Measurements from ENCODE around the gene CTSE. TPM values are rescaled to one million over a fixed set of nuclear protein-coding genes. Genes with fewer than 3 reads are reported as not detected.
"Not testable (repeated sequence)": the region's sequence is repeated elsewhere in the genome, so short reads cannot be mapped to it uniquely, and the experiment has no call there.

CTSE gene
- total RNA-seq, 1 donor from 2014 or later: 0.52 TPM

DNA sequence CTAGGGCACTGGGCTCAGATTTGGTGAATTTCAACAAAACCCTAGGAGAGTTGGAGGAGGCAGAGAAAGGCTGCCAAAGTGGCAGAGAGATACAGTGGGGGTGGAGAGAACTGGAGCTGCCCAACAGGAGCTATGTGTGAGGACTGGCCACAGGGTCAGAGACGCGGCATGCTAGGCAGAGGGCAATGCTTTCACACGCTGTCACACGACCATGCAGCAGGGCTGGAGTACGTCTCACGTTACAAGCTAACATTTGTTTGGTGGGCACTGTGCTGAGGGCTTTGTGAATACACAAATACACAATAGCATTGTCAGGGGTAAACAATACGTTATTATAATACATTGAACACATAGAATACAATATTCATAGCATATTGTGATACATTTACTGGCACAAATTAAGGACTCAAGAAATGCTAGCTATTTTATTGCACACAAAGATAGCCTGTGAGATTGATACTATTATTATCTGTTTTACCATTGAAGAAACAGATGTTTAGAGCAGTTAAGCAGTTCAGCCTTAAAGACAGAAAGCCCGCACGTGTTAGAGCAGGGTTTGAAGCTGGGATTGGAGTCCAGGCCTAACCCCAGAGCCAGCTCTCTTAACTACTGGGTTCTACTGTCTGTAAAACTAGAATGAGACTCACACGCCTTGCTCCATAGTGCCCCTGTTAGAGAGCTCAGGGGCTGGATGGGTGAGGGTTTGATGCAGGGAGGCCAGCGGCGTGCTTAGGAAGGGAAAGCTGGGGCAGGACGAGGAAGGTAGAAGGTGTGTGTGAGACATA, 25.0 kb downstream of the CTSE start:
- Histone ChIP-seq H3K9me3 (ENCODE audit: control insufficient read depth in 3 of 3, low read length in 3 of 3) (no peaks in the 10 kb centered on the region), H3K4me1 (ENCODE audit: control insufficient read depth in 3 of 3, insufficient read depth in 3 of 3, low read length in 3 of 3) (peaks cover 32 to 50% (median 35%) of the 10 kb centered on the region in 3 donors), H3K36me3 (ENCODE audit: control insufficient read depth in 3 of 3, insufficient read depth in 3 of 3, low read length in 3 of 3) (no peaks in the 10 kb centered on the region), H3K9ac (ENCODE audit: low read depth in 1 of 3, low read length in 3 of 3) (peak overlapping the region; percentile 17 to 69 (median 67)), H3K4me3 (ENCODE audit: low read length in 3 of 3) (peak overlapping the region in 1 of 3 donors; percentile 29), H3K27me3 (ENCODE audit: control insufficient read depth in 3 of 3, insufficient read depth in 3 of 3, low read length in 3 of 3) (no peaks in the 10 kb centered on the region), H3K27ac (ENCODE audit: low read depth, low read length) (peak overlapping the region; percentile 84)

DNA sequence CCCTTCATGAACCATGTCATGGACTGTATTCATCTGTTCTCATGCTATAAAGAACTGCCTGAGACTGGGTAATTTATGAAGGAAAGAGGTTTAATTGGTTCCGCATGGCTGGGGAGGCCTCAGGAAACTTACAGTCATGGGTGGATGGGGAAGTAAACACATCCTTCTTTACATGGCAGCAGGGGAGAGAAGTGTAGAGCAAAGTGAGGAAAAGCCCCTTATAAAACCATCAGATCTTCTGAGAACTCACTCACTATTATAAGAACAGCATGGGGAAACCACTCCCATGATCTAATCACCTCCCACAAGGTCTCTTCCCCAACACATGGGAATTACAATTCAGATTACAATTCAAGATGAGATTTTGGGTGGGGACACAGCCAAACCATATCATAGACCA, 27.1 kb downstream of the CTSE start:
- H3K36me3 ChIP-seq (ENCODE audit: control insufficient read depth in 3 of 3, insufficient read depth in 3 of 3, low read length in 3 of 3): not testable (repeated sequence)

DNA sequence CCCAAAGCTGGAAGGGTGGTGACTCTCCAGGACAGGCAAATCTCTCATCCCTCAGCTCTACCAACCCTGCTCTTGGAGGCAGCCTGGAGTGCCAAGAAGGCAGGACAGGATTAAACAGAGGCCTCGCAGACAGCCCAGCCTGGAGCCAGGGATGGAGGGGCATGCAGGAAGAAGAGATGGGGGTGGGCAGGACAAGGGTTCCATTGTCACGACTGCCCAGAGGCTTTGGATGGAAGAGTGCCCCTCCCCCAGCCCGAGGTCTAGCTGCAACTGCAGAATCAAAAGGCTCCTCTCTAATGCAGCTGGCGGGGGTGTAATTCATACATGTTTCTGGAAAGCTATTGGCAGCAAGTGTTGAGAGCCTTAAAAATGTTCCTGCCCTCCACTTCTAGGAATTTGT, 29.3 kb downstream of the CTSE start:
- Histone ChIP-seq H3K4me1 (ENCODE audit: control insufficient read depth in 3 of 3, insufficient read depth in 3 of 3, low read length in 3 of 3) (peaks cover 9 to 23% (median 13%) of the 10 kb centered on the region in 3 donors), H3K27me3 (ENCODE audit: control insufficient read depth in 3 of 3, insufficient read depth in 3 of 3, low read length in 3 of 3) (no peaks in the 10 kb centered on the region), H3K9me3 (ENCODE audit: control insufficient read depth in 3 of 3, low read length in 3 of 3) (no peaks in the 10 kb centered on the region), H3K9ac (ENCODE audit: low read depth in 1 of 3, low read length in 3 of 3) (no peak overlapping the region), H3K36me3 (ENCODE audit: control insufficient read depth in 3 of 3, insufficient read depth in 3 of 3, low read length in 3 of 3) (peaks cover 0 to 8% (median 4%) of the 10 kb centered on the region in 3 donors), H3K27ac (ENCODE audit: low read depth, low read length) (no peak overlapping the region), H3K4me3 (ENCODE audit: low read length in 3 of 3) (no peak overlapping the region)

More for the DNA sequence above, 27.1 kb downstream of the CTSE start:
- H3K9ac ChIP-seq (ENCODE audit: low read depth in 1 of 3, low read length in 3 of 3); H3K27me3 ChIP-seq (ENCODE audit: control insufficient read depth in 3 of 3, insufficient read depth in 3 of 3, low read length in 3 of 3); H3K27ac ChIP-seq (ENCODE audit: low read depth, low read length); H3K9me3 ChIP-seq (ENCODE audit: control insufficient read depth in 3 of 3, low read length in 3 of 3); H3K4me3 ChIP-seq (ENCODE audit: low read length in 3 of 3): not testable (repeated sequence)
- H3K4me1 ChIP-seq (ENCODE audit: control insufficient read depth in 3 of 3, insufficient read depth in 3 of 3, low read length in 3 of 3): peaks cover 14 to 33% (median 19%) of the 10 kb centered on the region in 3 donors

DNA sequence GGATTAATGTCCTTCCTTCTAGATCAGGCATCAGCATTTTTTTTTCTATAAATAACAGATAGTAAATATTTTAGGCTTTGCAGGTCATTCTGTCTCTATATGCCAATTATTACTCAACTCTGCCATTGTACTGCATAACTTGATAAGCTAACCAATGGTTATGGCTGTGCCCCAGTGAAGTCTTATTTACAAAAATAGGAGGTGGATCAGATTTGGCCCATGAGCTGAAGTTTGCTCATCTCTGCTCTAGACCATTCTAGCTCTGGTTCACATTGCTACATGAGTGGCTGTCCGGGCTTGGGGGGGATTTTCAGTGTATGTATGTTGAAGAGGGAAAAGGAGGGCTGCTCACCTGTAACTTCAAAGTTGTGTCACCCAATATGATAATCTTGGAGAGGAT, 30.6 kb downstream of the CTSE start:
- Histone ChIP-seq H3K9me3 (ENCODE audit: control insufficient read depth in 3 of 3, low read length in 3 of 3) (no peaks in the 10 kb centered on the region), H3K36me3 (ENCODE audit: control insufficient read depth in 3 of 3, insufficient read depth in 3 of 3, low read length in 3 of 3) (peaks cover 0 to 8% (median 4%) of the 10 kb centered on the region in 3 donors), H3K27ac (ENCODE audit: low read depth, low read length) (no peak overlapping the region), H3K27me3 (ENCODE audit: control insufficient read depth in 3 of 3, insufficient read depth in 3 of 3, low read length in 3 of 3) (no peaks in the 10 kb centered on the region), H3K4me1 (ENCODE audit: control insufficient read depth in 3 of 3, insufficient read depth in 3 of 3, low read length in 3 of 3) (peaks cover 3 to 11% (median 5%) of the 10 kb centered on the region in 3 donors), H3K4me3 (ENCODE audit: low read length in 3 of 3) (no peak overlapping the region), H3K9ac (ENCODE audit: low read depth in 1 of 3, low read length in 3 of 3) (no peak overlapping the region)

DNA sequence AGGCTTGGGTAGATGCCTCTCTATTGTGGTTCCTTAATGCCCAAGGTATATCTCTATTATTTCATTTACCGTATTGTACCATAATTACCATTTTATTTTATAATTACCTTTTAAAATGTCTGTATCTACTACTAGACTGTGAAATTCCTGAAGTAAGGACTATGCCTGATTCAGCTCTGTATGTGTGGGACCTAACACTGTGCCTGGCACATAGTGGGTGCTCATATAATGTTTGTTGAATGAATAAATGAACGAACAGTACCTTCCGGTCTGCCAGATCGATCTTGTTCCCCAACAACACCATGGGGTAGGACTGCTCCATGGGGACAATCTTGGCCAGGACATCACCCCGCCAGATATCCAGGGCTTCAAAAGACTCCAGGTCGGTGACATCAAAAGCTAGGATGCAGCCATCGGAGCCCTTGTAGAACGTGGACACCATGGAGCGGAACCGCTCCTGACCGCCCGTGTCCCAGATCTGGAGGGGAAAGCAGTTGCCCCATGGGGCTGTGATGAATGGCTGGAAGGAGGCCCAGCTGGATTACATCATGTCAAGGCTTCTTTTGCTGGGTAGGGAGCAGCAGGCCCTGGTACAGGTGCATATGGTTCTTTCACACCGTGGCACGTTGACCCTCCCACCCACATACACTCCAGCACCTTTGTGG, 31.3 kb downstream of the CTSE start:
- Histone ChIP-seq H3K4me1 (ENCODE audit: control insufficient read depth in 3 of 3, insufficient read depth in 3 of 3, low read length in 3 of 3) (peaks cover 0 to 8% (median 5%) of the 10 kb centered on the region in 3 donors), H3K27me3 (ENCODE audit: control insufficient read depth in 3 of 3, insufficient read depth in 3 of 3, low read length in 3 of 3) (no peaks in the 10 kb centered on the region), H3K9me3 (ENCODE audit: control insufficient read depth in 3 of 3, low read length in 3 of 3) (no peaks in the 10 kb centered on the region), H3K27ac (ENCODE audit: low read depth, low read length) (no peak overlapping the region), H3K4me3 (ENCODE audit: low read length in 3 of 3) (no peak overlapping the region), H3K36me3 (ENCODE audit: control insufficient read depth in 3 of 3, insufficient read depth in 3 of 3, low read length in 3 of 3) (peaks cover 0 to 8% (median 4%) of the 10 kb centered on the region in 3 donors), H3K9ac (ENCODE audit: low read depth in 1 of 3, low read length in 3 of 3) (no peak overlapping the region)

DNA sequence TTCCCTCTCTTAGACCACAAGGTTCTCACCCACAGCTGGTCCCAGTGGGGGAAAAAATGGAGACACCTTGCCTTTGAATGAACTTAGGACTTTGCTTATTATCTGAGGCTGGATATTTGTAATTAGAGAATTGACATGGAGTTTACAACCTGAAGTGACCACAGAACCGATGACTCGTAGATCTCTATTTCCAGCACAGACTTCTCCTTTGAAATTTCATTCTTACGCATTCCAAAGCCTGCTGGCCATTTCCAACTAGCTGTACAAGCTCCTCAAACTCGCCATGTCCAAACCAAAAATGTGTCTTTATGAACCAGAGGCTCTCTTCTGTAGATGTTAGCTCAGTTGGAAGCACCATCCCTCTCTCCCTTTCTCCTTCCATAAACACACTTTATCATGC, 32.5 kb downstream of the CTSE start:
- Histone ChIP-seq H3K4me3 (ENCODE audit: low read length in 3 of 3) (no peak overlapping the region), H3K36me3 (ENCODE audit: control insufficient read depth in 3 of 3, insufficient read depth in 3 of 3, low read length in 3 of 3) (peaks cover 0 to 8% (median 4%) of the 10 kb centered on the region in 3 donors), H3K27me3 (ENCODE audit: control insufficient read depth in 3 of 3, insufficient read depth in 3 of 3, low read length in 3 of 3) (no peaks in the 10 kb centered on the region), H3K9ac (ENCODE audit: low read depth in 1 of 3, low read length in 3 of 3) (no peak overlapping the region), H3K4me1 (ENCODE audit: control insufficient read depth in 3 of 3, insufficient read depth in 3 of 3, low read length in 3 of 3) (peaks cover 0 to 13% (median 5%) of the 10 kb centered on the region in 3 donors), H3K9me3 (ENCODE audit: control insufficient read depth in 3 of 3, low read length in 3 of 3) (no peaks in the 10 kb centered on the region), H3K27ac (ENCODE audit: low read depth, low read length) (no peak overlapping the region)

DNA sequence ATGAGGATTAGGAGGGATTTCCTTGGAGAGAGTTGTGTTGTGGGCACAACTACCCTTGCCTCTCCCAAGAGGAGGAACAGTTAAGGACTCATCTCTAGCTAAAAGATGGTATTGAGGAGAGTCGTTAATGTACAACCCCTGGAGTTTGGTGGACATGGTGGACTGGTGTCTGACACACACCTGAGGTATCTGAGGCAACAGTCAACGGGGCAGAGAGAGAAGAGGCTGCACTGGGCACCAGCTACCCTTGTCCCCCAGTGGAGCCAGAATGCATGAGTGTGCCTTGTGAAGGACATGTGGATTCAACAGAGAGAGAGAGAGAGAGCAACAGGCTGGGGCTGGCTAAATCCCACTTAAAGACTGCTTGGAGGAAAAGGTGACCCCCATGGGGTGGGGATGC, 33.5 kb downstream of the CTSE start:
- H3K9me3 ChIP-seq (ENCODE audit: control insufficient read depth in 3 of 3, low read length in 3 of 3): no peaks in the 10 kb centered on the region
- peaks cover 0 to 8% (median 4%) of the 10 kb centered on the region in 3 donors for H3K36me3 ChIP-seq (ENCODE audit: control insufficient read depth in 3 of 3, insufficient read depth in 3 of 3, low read length in 3 of 3)
- H3K27me3 ChIP-seq (ENCODE audit: control insufficient read depth in 3 of 3, insufficient read depth in 3 of 3, low read length in 3 of 3): no peaks in the 10 kb centered on the region
- H3K9ac ChIP-seq (ENCODE audit: low read depth in 1 of 3, low read length in 3 of 3): no peak overlapping the region
- H3K4me3 ChIP-seq (ENCODE audit: low read length in 3 of 3): no peak overlapping the region
- H3K4me1 ChIP-seq (ENCODE audit: control insufficient read depth in 3 of 3, insufficient read depth in 3 of 3, low read length in 3 of 3): peaks cover 0 to 13% (median 5%) of the 10 kb centered on the region in 3 donors
- H3K27ac ChIP-seq (ENCODE audit: low read depth, low read length): no peak overlapping the region

DNA sequence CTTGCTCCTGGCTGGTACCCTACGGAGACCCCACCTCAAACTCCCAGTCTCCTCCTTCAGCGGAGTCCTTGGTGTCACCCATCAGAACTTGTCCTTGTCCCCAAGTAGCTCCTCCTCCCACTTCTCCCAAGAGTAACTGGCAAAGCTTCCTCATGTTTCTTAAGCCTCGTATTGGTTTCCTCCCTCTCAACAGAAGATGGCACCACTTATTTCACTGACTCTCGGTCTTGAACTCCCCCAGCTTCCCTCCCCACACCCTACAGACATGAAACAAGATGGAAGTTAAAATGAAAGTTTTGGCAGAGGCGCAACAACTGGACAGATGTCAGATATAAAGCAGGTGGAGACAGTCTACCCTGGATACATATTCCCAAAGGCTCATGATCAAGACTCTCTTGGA, 33.9 kb downstream of the CTSE start:
- Histone ChIP-seq H3K4me1 (ENCODE audit: control insufficient read depth in 3 of 3, insufficient read depth in 3 of 3, low read length in 3 of 3) (peaks cover 1 to 13% (median 5%) of the 10 kb centered on the region in 3 donors), H3K36me3 (ENCODE audit: control insufficient read depth in 3 of 3, insufficient read depth in 3 of 3, low read length in 3 of 3) (peaks cover 0 to 8% (median 4%) of the 10 kb centered on the region in 3 donors), H3K4me3 (ENCODE audit: low read length in 3 of 3) (no peak overlapping the region)

DNA sequence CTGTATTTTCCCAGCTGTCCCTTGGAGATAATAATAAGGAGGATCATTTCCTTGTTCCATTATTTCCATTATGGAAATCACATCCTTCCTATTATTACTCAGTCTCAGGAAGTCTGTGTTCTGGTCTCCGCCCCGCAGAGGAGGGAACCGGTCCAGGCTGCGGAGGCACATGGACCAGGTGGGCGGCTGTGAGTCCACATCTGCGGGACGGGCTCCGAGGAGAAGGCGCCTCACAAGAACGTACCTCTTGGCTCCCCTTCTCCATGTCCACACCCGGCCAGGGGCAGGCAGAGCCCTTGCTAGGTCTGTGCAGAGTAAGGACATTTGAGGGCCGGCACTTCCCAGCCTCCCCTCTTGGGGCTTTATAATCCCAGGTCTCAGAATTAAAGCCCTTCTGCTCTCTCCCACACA, 35.1 kb downstream of the CTSE start:
- Histone ChIP-seq H3K4me1 (ENCODE audit: control insufficient read depth in 3 of 3, insufficient read depth in 3 of 3, low read length in 3 of 3) (peaks cover 4 to 8% (median 5%) of the 10 kb centered on the region in 3 donors), H3K4me3 (ENCODE audit: low read length in 3 of 3) (no peak overlapping the region), H3K9ac (ENCODE audit: low read depth in 1 of 3, low read length in 3 of 3) (no peak overlapping the region), H3K36me3 (ENCODE audit: control insufficient read depth in 3 of 3, insufficient read depth in 3 of 3, low read length in 3 of 3) (peaks cover 0 to 8% (median 4%) of the 10 kb centered on the region in 3 donors), H3K9me3 (ENCODE audit: control insufficient read depth in 3 of 3, low read length in 3 of 3) (no peaks in the 10 kb centered on the region), H3K27me3 (ENCODE audit: control insufficient read depth in 3 of 3, insufficient read depth in 3 of 3, low read length in 3 of 3) (no peaks in the 10 kb centered on the region), H3K27ac (ENCODE audit: low read depth, low read length) (no peak overlapping the region)

More for the DNA sequence above, 33.9 kb downstream of the CTSE start:
- H3K9ac ChIP-seq (ENCODE audit: low read depth in 1 of 3, low read length in 3 of 3): no peak overlapping the region
- H3K27ac ChIP-seq (ENCODE audit: low read depth, low read length): no peak overlapping the region
- no peaks in the 10 kb centered on the region for H3K9me3 ChIP-seq (ENCODE audit: control insufficient read depth in 3 of 3, low read length in 3 of 3)
- H3K27me3 ChIP-seq (ENCODE audit: control insufficient read depth in 3 of 3, insufficient read depth in 3 of 3, low read length in 3 of 3): no peaks in the 10 kb centered on the region

DNA sequence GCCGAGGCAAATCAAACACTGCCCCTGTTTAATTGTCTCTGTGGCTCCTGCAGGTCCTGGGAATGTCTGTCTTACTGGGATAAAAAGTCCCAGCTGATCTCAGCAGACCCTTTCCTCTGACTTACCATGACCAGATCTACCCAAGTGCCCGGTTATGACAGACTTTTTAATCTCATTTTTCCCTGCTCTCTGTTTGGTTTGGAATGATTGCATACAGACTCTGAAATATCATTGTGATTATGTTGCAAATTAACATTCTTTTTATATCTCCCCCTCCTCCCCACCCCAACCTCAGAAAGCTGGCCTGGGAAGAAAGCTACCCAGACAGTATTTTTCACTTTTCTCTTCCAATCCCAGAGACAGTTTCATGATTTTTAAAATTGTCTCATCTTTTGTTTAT, 36.8 kb downstream of the CTSE start:
- H3K4me1 ChIP-seq (ENCODE audit: control insufficient read depth in 3 of 3, insufficient read depth in 3 of 3, low read length in 3 of 3): peaks cover 0 to 5% (median 5%) of the 10 kb centered on the region in 3 donors
- no peaks in the 10 kb centered on the region for H3K27me3 ChIP-seq (ENCODE audit: control insufficient read depth in 3 of 3, insufficient read depth in 3 of 3, low read length in 3 of 3)
- H3K9me3 ChIP-seq (ENCODE audit: control insufficient read depth in 3 of 3, low read length in 3 of 3): no peaks in the 10 kb centered on the region
- no peak overlapping the region for H3K9ac ChIP-seq (ENCODE audit: low read depth in 1 of 3, low read length in 3 of 3)
- H3K27ac ChIP-seq (ENCODE audit: low read depth, low read length): no peak overlapping the region
- H3K4me3 ChIP-seq (ENCODE audit: low read length in 3 of 3): no peak overlapping the region
- H3K36me3 ChIP-seq (ENCODE audit: control insufficient read depth in 3 of 3, insufficient read depth in 3 of 3, low read length in 3 of 3): peaks cover 0 to 2% (median 0%) of the 10 kb centered on the region in 3 donors
